Activated CD8-positive, alpha-beta T cell treated with anti-CD3 and anti-CD28 coated beads for 36 hours (primary cell): ENCODE measurements around the gene PCGF2. TPM values are rescaled to one million over a fixed set of nuclear protein-coding genes. Genes with fewer than 3 reads are reported as not detected.
"Not testable (repeated sequence)": the region's sequence is repeated elsewhere in the genome, so short reads cannot be mapped to it uniquely, and the experiment has no call there.

Experiments used
- ATAC-seq: fragments of 200-7000 bp; cut with Tn5 transposase; one replicate; pipeline ENCODE4 v1.10.0; 2021; ENCODE audit warnings: mild to moderate bottlenecking, moderate library complexity
- CTCF ChIA-PET: fragments of 350-600 bp; sonication (Branson Sonifier 250); formaldehyde crosslinking; loops from one replicate; lab custom pipeline; 2021; ENCODE audit warnings: antibody characterized with exemption; lab: Charles Lee
- POLR2A ChIA-PET: fragments of 350-600 bp; sonication (Branson Sonifier 250); formaldehyde crosslinking; loops from one replicate; lab custom pipeline; 2021; ENCODE audit warnings: antibody characterized with exemption; lab: Charles Lee
- DNase-seq: peaks from one replicate; pipeline ENCODE4 v3.0.0-alpha.2; 2020
- H3K27ac Mint-ChIP-seq: one replicate; pipeline ENCODE4 v1.8.0; 2021; ENCODE audit warnings: mild to moderate bottlenecking, mixed read lengths
- H3K27me3 Mint-ChIP-seq: one replicate; pipeline ENCODE4 v1.8.0; 2021; ENCODE audit warnings: mixed read lengths
- H3K36me3 Mint-ChIP-seq: one replicate; pipeline ENCODE4 v1.8.0; 2021; ENCODE audit warnings: low read depth, mixed read lengths
- H3K4me1 Mint-ChIP-seq: one replicate; pipeline ENCODE4 v1.8.0; 2021; ENCODE audit warnings: low read depth, mixed read lengths
- H3K4me3 Mint-ChIP-seq: one replicate; pipeline ENCODE4 v1.8.0; 2021; ENCODE audit warnings: mild to moderate bottlenecking, moderate library complexity, mixed read lengths
- H3K9me3 Mint-ChIP-seq: one replicate; pipeline ENCODE4 v1.8.0; 2021; ENCODE audit warnings: mixed read lengths
- intact Hi-C: fragments of 100-400 bp; cut with micrococcal nuclease; formaldehyde crosslinking; loops from one replicate; pipeline ENCODE4 v1.10.0; 2022
- total RNA-seq, 2 experiments: library from RNA; stranded (reverse); gene quantifications; one replicate each; pipeline ENCODE4 v1.2.3, GENCODE V29; 2021
- TF ChIP-seq, protein P1 (sequence below): fragments of 200-600 bp; IDR thresholded peaks from one replicate; pipeline ENCODE4 v1.8.0; 2022; ENCODE audit warnings: antibody characterized with exemption, mild to moderate bottlenecking

Gene PCGF2
- total RNA-seq, 2 experiments from 2014 or later = 0.50 to 1.2 TPM

DNA sequence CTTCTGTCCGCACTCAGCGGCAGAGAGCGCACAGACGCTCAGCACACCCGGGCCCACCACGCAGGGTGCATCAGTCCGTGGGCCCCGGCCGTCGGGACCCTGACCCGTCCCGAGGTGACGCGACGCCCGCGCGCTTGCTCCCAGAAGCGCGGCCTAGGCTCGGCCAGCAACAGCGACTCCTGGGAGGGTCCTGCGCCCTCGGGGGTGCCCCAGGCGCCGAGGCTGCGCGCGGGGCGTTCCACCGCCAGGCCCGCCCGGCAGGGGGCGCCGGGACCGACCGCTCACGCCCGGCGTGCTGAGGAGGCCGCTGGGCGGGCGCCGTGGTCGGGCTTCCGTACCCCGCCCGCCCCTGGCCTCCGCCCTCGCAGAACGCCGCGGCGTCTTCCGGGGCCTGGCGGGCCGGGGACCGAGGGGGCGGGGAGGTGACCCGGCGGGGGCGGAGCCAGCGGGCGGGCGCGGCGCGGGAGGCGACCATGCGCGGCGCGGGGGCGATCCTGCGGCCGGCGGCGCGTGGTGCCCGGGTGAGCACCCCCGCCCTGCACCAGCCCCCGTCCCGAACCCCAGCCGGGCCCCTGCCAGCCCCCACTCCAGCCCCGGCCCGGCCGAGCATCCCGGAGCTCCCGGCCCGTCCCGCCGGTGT, 18.1 kb downstream of the PCGF2 start, which contains the start of gene CISD3:
CISD3 (plus strand) TSS at position 456 of the 640 bp plus-strand sequence; CDS start at position 474, 18 bp downstream.
- POLR2A ChIA-PET = interaction anchor here (1.1 to 15.9 kb wide), 11 partner anchors 11 to 58 kb away, joined by 4 to 390 read pairs (median 8); partner anchors contain the start of genes EPOP and MLLT6
- intact Hi-C loops = loop anchor here (2.0 to 5.0 kb wide), 2 partner anchors 33 to 53 kb away; no protein-coding TSS in a partner anchor
- peak; percentile 70 for ATAC-seq
- Mint-ChIP-seq H3K27me3 (no peaks in the 10 kb centered on the region), H3K9me3 (no peaks in the 10 kb centered on the region), H3K27ac (peak within 1 kb of the TSS; percentile 99), H3K36me3 (peaks cover 34% of the 10 kb centered on the region), H3K4me3 (peak within 1 kb of the TSS; percentile 89), H3K4me1 (peaks cover 80% of the 10 kb centered on the region)
- TF ChIP-seq, protein P1, sequence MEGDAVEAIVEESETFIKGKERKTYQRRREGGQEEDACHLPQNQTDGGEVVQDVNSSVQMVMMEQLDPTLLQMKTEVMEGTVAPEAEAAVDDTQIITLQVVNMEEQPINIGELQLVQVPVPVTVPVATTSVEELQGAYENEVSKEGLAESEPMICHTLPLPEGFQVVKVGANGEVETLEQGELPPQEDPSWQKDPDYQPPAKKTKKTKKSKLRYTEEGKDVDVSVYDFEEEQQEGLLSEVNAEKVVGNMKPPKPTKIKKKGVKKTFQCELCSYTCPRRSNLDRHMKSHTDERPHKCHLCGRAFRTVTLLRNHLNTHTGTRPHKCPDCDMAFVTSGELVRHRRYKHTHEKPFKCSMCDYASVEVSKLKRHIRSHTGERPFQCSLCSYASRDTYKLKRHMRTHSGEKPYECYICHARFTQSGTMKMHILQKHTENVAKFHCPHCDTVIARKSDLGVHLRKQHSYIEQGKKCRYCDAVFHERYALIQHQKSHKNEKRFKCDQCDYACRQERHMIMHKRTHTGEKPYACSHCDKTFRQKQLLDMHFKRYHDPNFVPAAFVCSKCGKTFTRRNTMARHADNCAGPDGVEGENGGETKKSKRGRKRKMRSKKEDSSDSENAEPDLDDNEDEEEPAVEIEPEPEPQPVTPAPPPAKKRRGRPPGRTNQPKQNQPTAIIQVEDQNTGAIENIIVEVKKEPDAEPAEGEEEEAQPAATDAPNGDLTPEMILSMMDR = peak; percentile 59
- peak; percentile 86 for DNase-seq
- CTCF ChIA-PET = interaction anchor here (1.0 to 9.4 kb wide), 7 partner anchors 14 to 172 kb away, joined by 4 to 160 read pairs (median 6); partner anchors contain the start of gene EPOP

DNA sequence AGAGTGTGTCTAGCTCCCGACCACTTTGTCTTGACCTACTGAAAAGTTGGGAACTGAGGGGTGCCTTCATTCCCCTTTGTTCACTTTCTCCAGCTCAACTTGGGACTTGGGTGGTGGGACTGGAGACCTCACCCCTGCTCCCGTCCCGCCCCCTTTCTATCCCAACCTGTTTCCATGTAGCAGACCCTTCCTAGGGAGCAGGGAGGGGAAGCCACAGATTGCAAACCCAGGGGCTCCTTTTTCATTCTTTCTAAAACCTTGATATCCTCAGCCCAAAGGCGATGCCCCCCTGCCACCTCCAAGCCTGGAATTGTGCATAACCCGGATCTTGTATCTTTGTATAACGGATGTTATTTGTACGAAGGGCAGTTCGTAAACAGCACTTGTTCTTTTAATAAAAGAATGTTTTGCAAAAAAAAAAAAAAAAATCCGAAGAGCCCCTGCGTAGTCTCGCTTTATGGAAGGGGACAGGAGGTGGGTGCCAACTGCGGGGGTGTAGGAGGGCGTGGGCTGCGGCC, 18.7 kb downstream of the PCGF2 start:
- TF ChIP-seq, protein P1 = no peak
- H3K4me1 Mint-ChIP-seq = peaks cover 80% of the 10 kb centered on the region
- CTCF ChIA-PET = interaction anchor here (0.9 to 3.1 kb wide), 11 partner anchors 11 to 171 kb away, joined by 4 to 12 read pairs (median 7); partner anchors contain the start of genes EPOP and PSMB3
- no peaks in the 10 kb centered on the region for H3K27me3 Mint-ChIP-seq
- intact Hi-C loops = loop anchor here (2.0 kb wide), 1 partner anchor 53 kb away; no protein-coding TSS in a partner anchor
- H3K36me3 Mint-ChIP-seq = peaks cover 37% of the 10 kb centered on the region
- no peaks in the 10 kb centered on the region for H3K9me3 Mint-ChIP-seq
- POLR2A ChIA-PET = interaction anchor here (1.0 to 15.9 kb wide), 7 partner anchors 10 to 171 kb away, joined by 3 to 390 read pairs (median 5); partner anchors contain the start of genes EPOP and MLLT6
- peak overlapping the region; percentile 99 for H3K27ac Mint-ChIP-seq
- DNase-seq (no peak), ATAC-seq (no peak)
- H3K4me3 Mint-ChIP-seq = peak overlapping the region; percentile 69

DNA sequence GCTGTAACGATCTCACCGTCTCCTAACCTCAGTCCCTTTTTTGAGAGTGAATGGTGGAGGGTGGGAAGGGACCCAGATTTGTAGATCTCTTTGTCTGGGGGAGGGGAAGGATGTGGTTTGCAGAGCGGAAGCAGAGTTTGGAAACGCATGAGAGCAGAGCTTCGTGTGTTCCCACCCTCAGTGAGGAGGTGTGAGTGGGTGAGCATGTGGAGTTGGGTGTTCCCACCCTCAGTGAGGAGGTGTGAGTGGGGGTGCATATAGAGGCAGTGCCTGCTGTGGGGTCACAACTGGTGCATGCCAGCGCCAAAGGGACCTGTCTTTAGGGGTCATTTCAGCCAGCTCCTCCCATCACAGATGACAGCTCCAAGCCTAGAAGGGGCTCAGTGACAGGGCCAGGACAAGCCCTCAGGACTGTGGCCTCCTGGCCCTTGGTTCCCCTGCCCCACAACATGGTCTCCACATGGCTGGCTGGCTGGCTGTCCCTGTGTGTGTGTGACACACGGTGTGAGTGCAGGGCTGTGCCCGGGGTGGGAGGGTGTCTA, 19.8 kb downstream of the PCGF2 start:
- no peaks in the 10 kb centered on the region for H3K27me3 Mint-ChIP-seq
- intact Hi-C loops = loop anchor here (2.0 kb wide), 1 partner anchor 52 kb away; no protein-coding TSS in a partner anchor
- CTCF ChIA-PET = interaction anchor here (0.8 to 3.1 kb wide), 15 partner anchors 9 to 169 kb away, joined by 3 to 12 read pairs (median 6); partner anchors contain the start of genes EPOP and PSMB3
- no peaks in the 10 kb centered on the region for H3K9me3 Mint-ChIP-seq
- DNase-seq (peak; percentile 82), ATAC-seq (peak; percentile 31)
- POLR2A ChIA-PET = interaction anchor here (0.6 to 15.9 kb wide), 13 partner anchors 9 to 590 kb away, joined by 3 to 390 read pairs (median 4); partner anchors contain the start of genes EPOP, MLLT6, PSMB3 and RPL19
- TF ChIP-seq, protein P1 = no peak
- peak overlapping the region; percentile 69 for H3K4me3 Mint-ChIP-seq
- H3K4me1 Mint-ChIP-seq = peaks cover 73% of the 10 kb centered on the region
- peaks cover 40% of the 10 kb centered on the region for H3K36me3 Mint-ChIP-seq
- peak overlapping the region; percentile 99 for H3K27ac Mint-ChIP-seq

DNA sequence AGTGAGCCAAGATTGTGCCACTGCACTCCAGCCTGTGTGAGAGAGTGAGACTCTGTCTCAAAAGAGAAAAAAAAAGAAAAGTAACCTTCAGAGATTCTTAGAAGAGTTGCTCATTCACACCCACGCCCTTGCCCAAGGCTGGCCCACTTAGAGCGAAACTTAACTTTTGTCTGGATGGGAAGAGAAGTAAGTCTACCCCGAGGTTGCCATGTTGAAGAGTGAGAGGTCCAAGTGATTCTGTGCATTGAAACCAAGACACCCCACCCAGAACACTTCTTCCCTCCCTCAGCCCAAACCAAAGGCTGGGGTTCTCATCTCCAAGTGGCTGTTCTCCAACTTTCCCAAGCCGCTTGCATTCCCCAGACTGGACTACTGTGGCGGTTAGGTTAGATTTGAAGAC, 20.4 kb downstream of the PCGF2 start:
- peak overlapping the region; percentile 99 for H3K27ac Mint-ChIP-seq
- H3K36me3 Mint-ChIP-seq = peaks cover 39% of the 10 kb centered on the region
- H3K9me3 Mint-ChIP-seq = no peaks in the 10 kb centered on the region
- peak overlapping the region; percentile 69 for H3K4me3 Mint-ChIP-seq
- DNase-seq (peak; percentile 97), ATAC-seq (peak; percentile 63)
- no peaks in the 10 kb centered on the region for H3K27me3 Mint-ChIP-seq
- CTCF ChIA-PET = interaction anchor here (1.0 to 3.1 kb wide), 10 partner anchors 9 to 60 kb away, joined by 3 to 12 read pairs (median 6); partner anchors contain the start of genes EPOP and PSMB3
- TF ChIP-seq, protein P1 = no peak
- intact Hi-C loops = loop anchor here (2.0 kb wide), 1 partner anchor 51 kb away; no protein-coding TSS in a partner anchor
- POLR2A ChIA-PET = interaction anchor here (0.8 to 15.9 kb wide), 9 partner anchors 9 to 472 kb away, joined by 3 to 390 read pairs (median 6); partner anchors contain the start of genes EPOP, MLLT6, PSMB3 and RPL19
- H3K4me1 Mint-ChIP-seq = peaks cover 72% of the 10 kb centered on the region

DNA sequence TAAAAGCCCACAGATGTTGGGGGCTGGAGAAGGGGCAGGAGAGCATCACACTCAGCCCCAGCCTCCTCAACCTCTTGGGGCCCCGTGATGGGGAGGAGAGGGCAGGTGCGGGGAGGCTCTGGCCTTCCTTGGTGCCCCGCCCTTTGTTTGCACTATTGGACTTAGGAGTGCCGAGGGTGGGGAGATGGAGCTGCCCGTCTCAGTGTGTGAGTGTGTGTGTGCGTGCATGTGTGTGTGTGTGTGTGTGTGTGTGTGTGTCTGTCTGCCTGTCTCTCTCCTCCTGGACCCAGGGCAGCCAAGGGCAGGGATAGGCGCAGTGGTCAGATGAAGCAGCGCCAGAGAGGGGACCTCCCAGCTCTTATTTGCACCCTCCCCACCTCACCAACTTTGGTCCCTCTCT, 22.0 kb downstream of the PCGF2 start:
- intact Hi-C loops = not testable (repeated sequence)

More for the DNA sequence above, 22.0 kb downstream of the PCGF2 start:
- Mint-ChIP-seq H3K4me3 (peak overlapping the region; percentile 8), H3K36me3 (peaks cover 41% of the 10 kb centered on the region), H3K27ac (peak overlapping the region; percentile 88), H3K4me1 (peaks cover 62% of the 10 kb centered on the region)
- H3K27me3 Mint-ChIP-seq, ATAC-seq, DNase-seq, H3K9me3 Mint-ChIP-seq, CTCF ChIA-PET: not testable (repeated sequence)
- POLR2A ChIA-PET = interaction anchor here (1.2 to 15.9 kb wide), 3 partner anchors 17 to 52 kb away, joined by 3 to 390 read pairs (median 33); partner anchors contain the start of genes EPOP, MLLT6 and PSMB3
